ENCODE results near the gene THRB.

THRB gene

GRCh38 chr3:24235121-24235520, 259.5 kb downstream of the THRB start:
- no peak for TF ChIP-seq CTCF (IDR thresholded peaks at IDR 0.05)

- no peak for TF ChIP-seq CTCF (IDR thresholded peaks at IDR 0.05)
Observed at GRCh38 chr3:24232784-24233183, 261.9 kb downstream of the THRB start.

GRCh38 chr3:24229468-24230221, 265.0 kb downstream of the THRB start:
- TF ChIP-seq CTCF (IDR thresholded peaks at IDR 0.05): no peak

DNA sequence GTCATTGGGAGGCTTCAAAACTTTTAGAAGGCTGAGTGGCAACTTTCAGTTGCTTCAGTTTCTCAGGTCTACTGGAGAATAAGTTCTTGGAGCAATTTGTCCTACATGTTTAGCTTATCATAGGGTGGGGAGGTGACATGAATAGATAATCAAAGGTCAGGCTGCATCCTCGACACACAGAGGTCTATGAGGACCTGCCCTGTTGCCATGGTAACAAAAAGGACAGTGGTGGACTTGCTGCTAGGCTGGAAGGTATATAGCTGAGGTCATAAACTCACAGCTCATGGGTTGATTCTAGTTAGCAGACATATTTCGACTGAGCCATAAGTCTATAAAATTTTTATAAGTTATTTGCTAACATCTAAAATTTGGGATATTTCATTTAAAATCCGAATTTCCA, 267.0 kb downstream of the THRB start:
- no peak for TF ChIP-seq CTCF (IDR thresholded peaks at IDR 0.05)

- TF ChIP-seq CTCF (IDR thresholded peaks at IDR 0.05): no peak
Observed at GRCh38 chr3:24226397-24226796, 268.3 kb downstream of the THRB start.

DNA sequence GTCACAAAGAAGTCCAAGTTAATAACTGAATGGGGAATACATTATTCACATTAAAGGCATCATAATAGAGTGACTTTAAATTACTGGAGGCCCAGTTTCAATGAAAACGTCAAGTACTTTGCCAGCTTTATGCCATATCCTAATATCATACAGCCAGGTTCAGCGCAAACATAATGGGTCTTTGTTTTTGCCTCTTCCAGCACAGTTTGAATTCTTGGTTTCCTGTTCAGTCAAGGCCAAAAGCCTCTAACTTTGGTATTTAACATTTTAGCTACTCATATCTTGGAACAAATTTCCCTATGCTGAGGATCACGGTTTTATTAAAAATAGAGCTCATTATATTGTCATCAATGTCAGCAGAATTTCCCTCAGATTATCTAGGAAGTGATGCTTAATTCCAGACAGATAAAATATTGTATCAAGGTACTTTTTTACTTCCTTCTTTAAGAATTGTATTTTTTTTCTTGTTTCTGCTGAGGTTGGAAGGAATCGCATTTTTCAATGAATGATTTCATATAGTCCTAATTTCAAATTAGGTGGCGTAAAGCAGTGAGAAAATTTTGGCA, 269.2 kb downstream of the THRB start:
- no peak for TF ChIP-seq CTCF (IDR thresholded peaks at IDR 0.05)

GRCh38 chr3:24224666-24225384, 269.8 kb downstream of the THRB start:
- no peak for TF ChIP-seq CTCF (IDR thresholded peaks at IDR 0.05)

Data from LNCAP (cell line).